Spleen (tissue), 11 donors: ENCODE measurements around the gene PPP2R3A. TPM values are rescaled to one million over a fixed set of nuclear protein-coding genes. Genes with fewer than 3 reads are reported as not detected.
"Not testable (repeated sequence)": the region's sequence is repeated elsewhere in the genome, so short reads cannot be mapped to it uniquely, and the experiment has no call there.

Experiments
- DNase-seq: peaks from one replicate; pipeline ENCODE4 v3.0.0-alpha.2; 2020
- H3K27ac ChIP-seq, 8 donors: fragments of 200-600 bp; sonication (generic) in 7 of 8; 1 replicate in 4 of 8; 2 replicates in 4 of 8; pipeline versions ENCODE4 v1.5.0 to v1.8.0; 2016 to 2021; ENCODE audit warnings: inconsistent platforms in 4 of 8, mild to moderate bottlenecking in 4 of 8, moderate library complexity in 1 of 8
- H3K27me3 ChIP-seq, 7 donors: fragments of 200-600 bp; sonication (generic) in 6 of 7; replicated peaks in 1 of 7; 1 replicate in 4 of 7; 2 replicates in 3 of 7; pipeline versions ENCODE4 v1.5.0 to v1.8.0; 2016 to 2021; ENCODE audit warnings: inconsistent platforms in 3 of 7, mild to moderate bottlenecking in 1 of 7
- H3K36me3 ChIP-seq, 6 donors: fragments of 200-600 bp; sonication (generic) in 5 of 6; 1 replicate in 4 of 6; 2 replicates in 2 of 6; pipeline versions ENCODE4 v1.5.0 to v1.8.0; 2016 to 2021; ENCODE audit warnings: inconsistent platforms in 2 of 6
- H3K4me1 ChIP-seq, 6 donors: fragments of 200-600 bp; sonication (generic) in 5 of 6; 1 replicate in 3 of 6; 2 replicates in 3 of 6; pipeline versions ENCODE4 v1.5.0 to v1.8.0; 2016 to 2021; ENCODE audit warnings: inconsistent platforms in 3 of 6
- H3K4me3 ChIP-seq, 8 donors: fragments of 200-600 bp; sonication (generic) in 7 of 8; 1 replicate in 4 of 8; 2 replicates in 4 of 8; pipeline versions ENCODE4 v1.5.0 to v1.8.0; 2016 to 2021; ENCODE audit warnings: inconsistent platforms in 4 of 8, mild to moderate bottlenecking in 4 of 8, moderate library complexity in 2 of 8
- H3K9me3 ChIP-seq, 8 donors: fragments of 200-600 bp; sonication (generic) in 7 of 8; 1 replicate in 4 of 8; 2 replicates in 4 of 8; pipeline versions ENCODE4 v1.5.0 to v1.8.0; 2016 to 2021; ENCODE audit warnings: inconsistent platforms in 4 of 8
- CTCF ChIP-seq, 11 experiments: fragments of 200-600 bp in 7 of 11; fragments of 450-650 bp in 4 of 11; sonication (generic) in 4 of 11; IDR thresholded peaks in 8 of 11; conservative IDR thresholded peaks in 3 of 11; 1 replicate in 7 of 11; 2 replicates in 4 of 11; pipeline versions ENCODE4 v1.4.0 to v1.8.0; 2016 to 2021; ENCODE audit warnings: antibody characterized with exemption in 11 of 11, inconsistent platforms in 4 of 11, mild to moderate bottlenecking in 1 of 11
- POLR2A ChIP-seq, 3 donors: fragments of 450-650 bp; IDR thresholded peaks; one replicate each; pipeline ENCODE4 v1.5.1; 2017; ENCODE audit warnings: antibody characterized with exemption in 3 of 3, mild to moderate bottlenecking in 1 of 3
- POLR2AphosphoS5 ChIP-seq, 3 donors: sonication (generic); formaldehyde crosslinking; IDR thresholded peaks; one replicate each; pipeline ENCODE4 v1.5.1; 2017; ENCODE audit warnings: antibody characterized with exemption in 3 of 3
- whole genome bisulfite sequencing, 5 donors: extraction: QIAGEN DNeasy Blood & Tissue Kit in 3 of 5; methylation state at CpG; one replicate each; pipeline versions ENCODE4 v1.1.5 to v1.1.7; 2013 to 2018; 5-methylcytosine and 5-hydroxymethylcytosine counted together
- intact Hi-C: fragments of 100-400 bp; cut with DNase I; formaldehyde crosslinking; loops from one replicate; pipeline ENCODE4 v1.15.0; 2023; ENCODE audit warnings: low total_unique reads
- polyA plus RNA-seq, 3 donors: library from polyadenylated mRNA; stranded (reverse); fragments of 200-250 nt; gene quantifications; one replicate each; pipeline ENCODE4 v1.2.1, GENCODE V29; 2013
- total RNA-seq, 7 donors: library from RNA; depleted of rRNA in 3 of 7; stranded (reverse); fragments of >200 nt in 3 of 7; fragmentation: NEBNext Ultra II Directional in 4 of 7; extraction: Animal tissue kit (Norgen Biotek cat#: 25700) in 4 of 7; gene quantifications; one replicate each; pipeline versions ENCODE4 v1.1.0 to v1.2.1, GENCODE V29; 2016 to 2021
- donor health status: healthy with polysubstance abuse.
- donor health status: DM: no; HTN: no; CAD: no; lungs with moderate emphysema.
- donor health status: DM: no; HTN: no; CAD: no.
- donor health status: Bipolar disorder and iron deficiency.
- donor health status: healthy.
- donor health status: DM: no; HTN: no; CAD: no.
- donor health status: DM: yes; HTN: yes; CAD: no.

The PPP2R3A gene
- total and polyA plus RNA-seq, 10 donors = 0.24 to 5.9 (median 3.1) TPM

GRCh38 chr3:136189859-136190617, 224.5 kb downstream of the PPP2R3A start:
- intact Hi-C loops = loop anchor here (10.0 kb wide), 2 partner anchors 55 to 565 kb away; partner anchors contain the start of gene STAG1
- H3K4me3 ChIP-seq = peak overlapping the region in 1 of 8 donors; percentile 9
- H3K9me3 ChIP-seq = no peaks in the 10 kb centered on the region
- H3K27me3 ChIP-seq = no peaks in the 10 kb centered on the region
- H3K36me3 ChIP-seq = peaks cover 0 to 6% (median 0%) of the 10 kb centered on the region in 6 donors
- H3K4me1 ChIP-seq = peaks cover 60 to 93% (median 81%) of the 10 kb centered on the region in 6 donors
- TF ChIP-seq POLR2AphosphoS5 (IDR thresholded peaks at IDR 0.05) (no peak), POLR2A (IDR thresholded peaks at IDR 0.05) (no peak), CTCF (IDR thresholded peaks at IDR 0.05 in 8 of 11, conservative IDR thresholded peaks at IDR 0.05 in 3 of 11) (no peak)
- H3K27ac ChIP-seq = no peak overlapping the region
- WGBS, 5 donors = 89 to 95% (median 91%) methylated on average over 11 of the region's 11 CpGs
- no peak for DNase-seq

GRCh38 chr3:136192195-136192594, 226.7 kb downstream of the PPP2R3A start:
- peaks cover 46 to 78% (median 61%) of the 10 kb centered on the region in 6 donors for H3K4me1 ChIP-seq
- DNase-seq, H3K36me3 ChIP-seq, H3K9me3 ChIP-seq, H3K27me3 ChIP-seq: not testable (repeated sequence)
- peak overlapping the region; percentile 0 to 100 (median 62) for H3K27ac ChIP-seq
- intact Hi-C loops = loop anchor here (10.0 kb wide), 2 partner anchors 53 to 563 kb away; partner anchors contain the start of gene STAG1
- H3K4me3 ChIP-seq = peak overlapping the region; percentile 90 to 97 (median 94)
- 20 to 49% (median 43%) methylated on average over 6 of the region's 6 CpGs for WGBS, 5 donors

GRCh38 chr3:136192831-136193230, 227.3 kb downstream of the PPP2R3A start:
- Histone ChIP-seq H3K36me3 (peaks cover 0 to 6% (median 0%) of the 10 kb centered on the region in 6 donors), H3K4me1 (peaks cover 46 to 78% (median 61%) of the 10 kb centered on the region in 6 donors), H3K4me3 (peak overlapping the region; percentile 90 to 97 (median 94)), H3K27ac (peak overlapping the region in 7 of 8 donors; percentile 100), H3K27me3 (no peaks in the 10 kb centered on the region), H3K9me3 (no peaks in the 10 kb centered on the region)
- intact Hi-C loops = loop anchor here (10.0 kb wide), 2 partner anchors 52 to 562 kb away; partner anchors contain the start of gene STAG1
- DNase-seq = no peak
- WGBS, 5 donors = 2 to 6% (median 4%) methylated on average over 2 of the region's 2 CpGs
- TF ChIP-seq POLR2AphosphoS5 (IDR thresholded peaks at IDR 0.05) (no peak), POLR2A (IDR thresholded peaks at IDR 0.05) (no peak), CTCF (IDR thresholded peaks at IDR 0.05 in 8 of 11, conservative IDR thresholded peaks at IDR 0.05 in 3 of 11) (no peak)

GRCh38 chr3:136193278-136194054, 227.9 kb downstream of the PPP2R3A start:
- DNase-seq = no peak

More at GRCh38 chr3:136193278-136194054, 227.9 kb downstream of the PPP2R3A start:
- H3K36me3 ChIP-seq = peaks cover 0 to under 1% (median 0%) of the 10 kb centered on the region in 6 donors
- 0 to 1% (median 1%) methylated on average over 6 of the region's 6 CpGs for WGBS, 5 donors
- H3K27me3 ChIP-seq = no peaks in the 10 kb centered on the region
- H3K4me1 ChIP-seq = peaks cover 44 to 78% (median 60%) of the 10 kb centered on the region in 6 donors
- no peaks in the 10 kb centered on the region for H3K9me3 ChIP-seq
- peak overlapping the region; percentile 90 to 97 (median 94) for H3K4me3 ChIP-seq
- H3K27ac ChIP-seq = peak overlapping the region in 7 of 8 donors; percentile 100
- intact Hi-C loops = loop anchor here (10.0 kb wide), 2 partner anchors 51 to 561 kb away; partner anchors contain the start of gene STAG1
- TF ChIP-seq POLR2A (IDR thresholded peaks at IDR 0.05) (no peak), POLR2AphosphoS5 (IDR thresholded peaks at IDR 0.05) (no peak), CTCF (IDR thresholded peaks at IDR 0.05 in 8 of 11, conservative IDR thresholded peaks at IDR 0.05 in 3 of 11) (no peak)
